Activated CD8-positive, alpha-beta T cell treated with anti-CD3 and anti-CD28 coated beads for 36 hours (primary cell): ENCODE measurements around the gene PXYLP1. TPM values are rescaled to one million over a fixed set of nuclear protein-coding genes. Genes with fewer than 3 reads are reported as not detected.

ENCODE experiments used
- ATAC-seq: fragments of 200-7000 bp; cut with Tn5 transposase; one replicate; pipeline ENCODE4 v1.10.0; 2021; ENCODE audit warnings: mild to moderate bottlenecking, moderate library complexity
- CTCF ChIA-PET: fragments of 350-600 bp; sonication (Branson Sonifier 250); formaldehyde crosslinking; loops from one replicate; lab custom pipeline; 2021; ENCODE audit warnings: antibody characterized with exemption; lab: Charles Lee
- POLR2A ChIA-PET: fragments of 350-600 bp; sonication (Branson Sonifier 250); formaldehyde crosslinking; loops from one replicate; lab custom pipeline; 2021; ENCODE audit warnings: antibody characterized with exemption; lab: Charles Lee
- DNase-seq: peaks from one replicate; pipeline ENCODE4 v3.0.0-alpha.2; 2020
- H3K27ac Mint-ChIP-seq: one replicate; pipeline ENCODE4 v1.8.0; 2021; ENCODE audit warnings: mild to moderate bottlenecking, mixed read lengths
- H3K27me3 Mint-ChIP-seq: one replicate; pipeline ENCODE4 v1.8.0; 2021; ENCODE audit warnings: mixed read lengths
- H3K36me3 Mint-ChIP-seq: one replicate; pipeline ENCODE4 v1.8.0; 2021; ENCODE audit warnings: low read depth, mixed read lengths
- H3K4me1 Mint-ChIP-seq: one replicate; pipeline ENCODE4 v1.8.0; 2021; ENCODE audit warnings: low read depth, mixed read lengths
- H3K4me3 Mint-ChIP-seq: one replicate; pipeline ENCODE4 v1.8.0; 2021; ENCODE audit warnings: mild to moderate bottlenecking, moderate library complexity, mixed read lengths
- H3K9me3 Mint-ChIP-seq: one replicate; pipeline ENCODE4 v1.8.0; 2021; ENCODE audit warnings: mixed read lengths
- CTCF ChIP-seq: fragments of 200-600 bp; IDR thresholded peaks from one replicate; pipeline ENCODE4 v1.8.0; 2022; ENCODE audit warnings: antibody characterized with exemption, mild to moderate bottlenecking
- intact Hi-C: fragments of 100-400 bp; cut with micrococcal nuclease; formaldehyde crosslinking; loops from one replicate; pipeline ENCODE4 v1.10.0; 2022
- total RNA-seq, 2 experiments: library from RNA; stranded (reverse); gene quantifications; one replicate each; pipeline ENCODE4 v1.2.3, GENCODE V29; 2021

PXYLP1 gene
- total RNA-seq, 2 experiments from 2014 or later, result 14.9 to 17.2 TPM

DNA sequence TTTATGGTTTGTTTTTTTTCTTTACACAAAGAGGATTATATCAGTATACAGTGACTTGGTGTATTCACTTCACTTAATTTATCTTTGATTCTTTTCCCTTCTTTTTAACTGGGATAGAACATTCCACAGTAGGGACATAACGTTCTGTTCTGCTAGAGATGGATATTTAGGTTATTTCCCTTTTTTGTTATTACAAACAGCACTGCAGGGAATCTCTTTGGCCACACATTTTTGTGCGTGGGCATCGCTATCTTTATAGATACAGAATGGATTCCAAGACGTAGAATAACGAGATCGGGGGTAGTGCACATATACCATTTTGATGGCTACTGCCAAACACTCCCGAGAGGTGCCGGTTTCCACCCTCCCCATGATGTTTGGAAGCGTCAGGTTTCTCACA is 44.8 kb downstream of the PXYLP1 start:
- no peak overlapping the region for H3K4me3 Mint-ChIP-seq
- H3K36me3 Mint-ChIP-seq, result peaks cover 8% of the 10 kb centered on the region
- POLR2A ChIA-PET, result no interaction called here
- intact Hi-C loops, result loop anchor here (5.0 kb wide), 1 partner anchor 44 kb away; the partner anchor contains the start of gene PXYLP1
- H3K4me1 Mint-ChIP-seq, result peaks cover 34% of the 10 kb centered on the region
- ATAC-seq, result no peak
- TF ChIP-seq CTCF, result no peak
- no peaks in the 10 kb centered on the region for H3K9me3 Mint-ChIP-seq
- CTCF ChIA-PET, result interaction anchor here (0.8 to 2.0 kb wide), 3 partner anchors 10 to 45 kb away, joined by 5 to 6 read pairs (median 5); partner anchors contain the start of gene PXYLP1
- no peaks in the 10 kb centered on the region for H3K27me3 Mint-ChIP-seq
- no peak overlapping the region for H3K27ac Mint-ChIP-seq
- no peak for DNase-seq

- TF ChIP-seq CTCF, result no peak
- ChIA-PET POLR2A (no interaction called here), CTCF (interaction anchor here (0.8 to 7.0 kb wide), 6 partner anchors 11 to 182 kb away, joined by 3 to 82 read pairs (median 5); partner anchors contain the start of gene PXYLP1)
Measured at GRCh38 chr3:141277451-141277850, 45.8 kb downstream of the PXYLP1 start.

GRCh38 chr3:141278196-141279076 is 46.8 kb downstream of the PXYLP1 start:
- CTCF ChIA-PET, result interaction anchor here (1.0 to 7.0 kb wide), 9 partner anchors 11 to 181 kb away, joined by 3 to 82 read pairs (median 5); partner anchors contain the start of gene PXYLP1
- Mint-ChIP-seq H3K4me1 (peaks cover 30% of the 10 kb centered on the region), H3K27ac (no peak overlapping the region), H3K4me3 (no peak overlapping the region), H3K27me3 (no peaks in the 10 kb centered on the region), H3K9me3 (no peaks in the 10 kb centered on the region), H3K36me3 (peaks cover 8% of the 10 kb centered on the region)
- ATAC-seq (no peak), DNase-seq (no peak)
- intact Hi-C loops, result loop anchor here (5.0 kb wide), 1 partner anchor 46 kb away; the partner anchor contains the start of gene PXYLP1
- POLR2A ChIA-PET, result interaction anchor here (0.6 to 1.0 kb wide), 4 partner anchors 26 to 47 kb away, joined by 3 read pairs; partner anchors contain the start of gene PXYLP1
- TF ChIP-seq CTCF, result no peak

More at GRCh38 chr3:141277451-141277850, 45.8 kb downstream of the PXYLP1 start:
- Mint-ChIP-seq H3K36me3 (peaks cover 8% of the 10 kb centered on the region), H3K4me1 (peaks cover 34% of the 10 kb centered on the region), H3K9me3 (no peaks in the 10 kb centered on the region), H3K27me3 (no peaks in the 10 kb centered on the region), H3K4me3 (no peak overlapping the region), H3K27ac (no peak overlapping the region)
- DNase-seq (no peak), ATAC-seq (no peak)
- intact Hi-C loops, result loop anchor here (5.0 kb wide), 1 partner anchor 45 kb away; the partner anchor contains the start of gene PXYLP1

DNA sequence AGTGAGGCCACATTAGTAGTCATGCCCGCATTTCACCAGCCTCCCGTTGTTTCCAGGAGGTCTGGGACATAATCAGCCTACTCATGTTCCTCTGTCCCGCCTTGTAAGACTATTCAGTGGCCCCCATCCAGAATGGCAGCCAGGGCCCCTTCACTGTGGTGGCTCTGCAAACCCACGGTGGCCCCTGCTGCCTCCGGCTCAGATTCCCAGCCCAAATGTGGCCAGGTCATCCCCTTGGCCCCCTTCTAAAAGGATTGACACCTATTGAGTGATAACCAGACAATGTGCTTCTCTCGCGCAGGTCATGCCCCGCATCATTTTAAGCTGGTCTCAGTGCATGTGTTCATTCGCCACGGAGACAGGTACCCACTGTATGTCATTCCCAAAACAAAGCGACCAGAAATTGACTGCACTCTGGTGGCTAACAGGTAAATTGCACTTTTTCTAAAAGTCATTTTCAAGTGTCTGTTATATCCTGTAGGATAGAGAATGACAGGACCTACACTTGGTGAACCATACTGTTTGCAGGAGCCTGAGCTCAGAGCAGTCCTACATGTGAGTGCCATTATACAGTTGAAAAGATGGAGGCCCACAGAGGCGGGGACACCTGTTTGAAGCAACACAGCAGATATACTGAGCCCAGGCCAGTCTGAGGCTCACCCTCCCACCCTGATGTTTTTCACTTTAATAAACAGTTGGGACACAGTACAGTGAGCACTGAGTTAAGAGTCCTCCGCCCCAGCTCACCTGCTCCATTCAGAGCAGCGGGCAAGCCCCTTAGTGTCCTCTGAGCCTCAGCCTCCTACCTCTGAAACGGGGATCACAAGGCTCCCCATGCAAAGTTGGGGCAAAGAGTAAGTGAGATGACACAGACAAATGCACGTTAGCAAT is 47.7 kb downstream of the PXYLP1 start:
- ChIA-PET POLR2A (interaction anchor here (1.0 kb wide), 2 partner anchors 27 to 48 kb away, joined by 3 read pairs; partner anchors contain the start of gene PXYLP1), CTCF (interaction anchor here (0.8 to 7.0 kb wide), 9 partner anchors 12 to 46 kb away, joined by 3 to 82 read pairs (median 3); partner anchors contain the start of gene PXYLP1)
- Mint-ChIP-seq H3K27me3 (no peaks in the 10 kb centered on the region), H3K4me1 (peaks cover 21% of the 10 kb centered on the region), H3K4me3 (no peak overlapping the region), H3K9me3 (no peaks in the 10 kb centered on the region), H3K27ac (no peak overlapping the region), H3K36me3 (peaks cover 7% of the 10 kb centered on the region)
- peak; percentile 61 for ATAC-seq
- intact Hi-C loops, result loop anchor here (5.0 kb wide), 1 partner anchor 47 kb away; the partner anchor contains the start of gene PXYLP1
- peak; percentile 75 for TF ChIP-seq CTCF
- no peak for DNase-seq
